ENCODE measurements around the gene SAMD11. TPM values are rescaled to one million over a fixed set of nuclear protein-coding genes. Genes with fewer than 3 reads are reported as not detected.

SAMD11 gene
- total and polyA plus RNA-seq, 10 of the 15 experiments (the other 5 are each of a cell fraction or from before 2014, with no cell fraction given), result 0.04 to 0.31 (median 0.19) TPM; not detected in 6

- no peak for TF ChIP-seq ZBTB40 (IDR thresholded peaks at IDR 0.05; ENCODE audit: borderline replicate concordance)
- no peak for TF ChIP-seq SUZ12 (IDR thresholded peaks at IDR 0.05; ENCODE audit: unreplicated experiment)
- TF ChIP-seq CEBPZ (IDR thresholded peaks at IDR 0.05; ENCODE audit: low read depth, low read length), result no peak
- TF ChIP-seq MYC (IDR thresholded peaks at IDR 0.05; ENCODE audit: insufficient read depth, insufficient read length, insufficient replicate concordance, low read length, severe bottlenecking), result no peak
- TF ChIP-seq RAD21 (IDR thresholded peaks at IDR 0.05; ENCODE audit: insufficient read depth, low read depth, low read length), result no peak
- no peak for TF ChIP-seq SMC3 (IDR thresholded peaks at IDR 0.05; ENCODE audit: borderline replicate concordance, low read length)
Measured at GRCh38 chr1:890661-891060, 33.1 kb upstream of the SAMD11 start (continued).
